Activated CD8-positive, alpha-beta memory T cell treated with anti-CD3 and anti-CD28 coated beads for 4 hours (primary cell): Measurements from ENCODE around the gene ENPP7.

Experiments used
- DNase-seq, 2 donors: peaks; one replicate each; pipeline ENCODE4 v3.0.0-alpha.2; 2020; ENCODE audit warnings: low read depth in 2 of 2

Gene ENPP7

DNA sequence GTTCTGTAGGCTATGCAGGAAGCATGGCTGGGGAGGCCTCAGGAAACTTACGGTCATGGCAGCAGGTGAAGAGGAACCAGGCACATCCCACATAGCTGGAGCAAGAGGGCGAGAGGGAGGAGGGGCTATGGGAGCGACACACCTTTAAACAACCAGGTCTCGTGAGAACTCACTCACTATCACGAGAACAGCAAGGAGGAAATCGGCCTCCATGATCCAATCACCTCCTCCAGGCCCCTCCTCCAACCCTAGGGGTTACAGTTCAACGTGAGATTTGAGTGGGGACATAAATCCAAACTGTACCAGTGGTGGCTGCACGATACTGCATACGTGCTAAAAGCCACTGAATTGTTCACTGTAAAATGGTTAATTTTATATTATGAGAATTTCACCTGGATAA lies 26.1 kb upstream of the ENPP7 start:
- DNase-seq: no peak

DNA sequence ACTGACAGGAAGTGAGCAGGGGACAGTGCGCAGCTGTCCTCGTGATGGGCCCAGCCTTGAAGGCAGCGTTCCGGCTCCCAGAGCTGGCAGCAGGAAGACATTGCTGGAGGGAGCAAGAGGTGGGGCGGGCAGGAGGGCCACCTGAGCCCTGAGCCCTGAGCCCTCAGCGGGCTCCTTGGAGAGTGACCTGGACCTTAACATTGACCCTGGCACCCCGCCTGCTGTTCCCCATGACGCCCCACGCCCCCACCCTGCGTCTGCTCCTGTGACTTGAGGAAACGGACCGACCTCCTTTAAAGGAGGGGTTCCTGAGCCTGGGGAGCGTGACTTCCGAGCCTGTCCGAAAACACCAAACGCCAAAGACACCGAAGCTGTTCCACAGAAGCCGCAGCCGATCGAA lies 25.1 kb upstream of the ENPP7 start:
- no peak for DNase-seq

DNA sequence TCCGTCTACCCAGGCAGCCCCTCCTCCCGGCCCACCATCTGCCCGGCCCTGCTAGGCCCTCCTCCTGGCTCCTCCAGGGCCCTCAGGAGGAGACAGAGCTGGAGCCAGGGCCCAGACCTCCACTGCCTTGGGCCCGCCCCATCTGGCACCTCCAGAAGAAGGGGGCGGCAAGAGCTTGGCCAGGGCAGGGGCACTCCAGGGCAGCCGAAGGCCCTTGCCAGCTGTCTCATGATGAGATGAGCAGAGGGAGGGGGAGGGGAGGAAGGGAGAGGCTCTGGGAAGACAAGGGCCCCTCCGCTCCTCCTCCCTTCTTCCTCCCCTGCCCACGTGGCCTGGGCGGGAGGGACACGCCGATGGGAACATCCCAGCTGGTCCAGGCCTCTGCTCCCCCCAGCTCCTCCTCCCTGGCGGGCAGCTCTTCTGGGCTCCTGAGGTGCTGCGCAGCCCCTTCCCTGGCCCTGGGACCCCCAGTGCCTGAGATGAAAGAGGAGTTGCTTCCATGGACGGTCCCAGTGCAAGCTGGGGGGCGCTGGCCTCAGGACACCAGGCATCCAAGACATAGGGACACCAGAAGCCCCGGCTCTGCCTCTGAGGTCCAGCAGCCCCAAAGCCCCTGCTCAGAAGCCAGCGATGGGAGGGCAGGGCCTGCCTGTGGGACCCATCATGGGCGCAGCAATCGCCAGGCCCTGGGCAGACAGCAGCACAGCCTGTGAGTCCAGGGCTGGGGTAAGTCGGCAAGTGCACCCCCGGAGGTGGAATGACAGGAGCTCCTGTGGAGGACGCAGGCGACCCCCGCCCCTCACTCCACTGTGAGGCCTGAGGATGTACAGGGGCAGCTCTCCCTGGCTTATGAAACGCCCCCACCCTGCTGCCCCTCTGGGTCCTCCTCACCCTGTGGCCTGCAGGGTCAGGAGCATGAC lies 23.6 kb upstream of the ENPP7 start:
- no peak for DNase-seq

DNA sequence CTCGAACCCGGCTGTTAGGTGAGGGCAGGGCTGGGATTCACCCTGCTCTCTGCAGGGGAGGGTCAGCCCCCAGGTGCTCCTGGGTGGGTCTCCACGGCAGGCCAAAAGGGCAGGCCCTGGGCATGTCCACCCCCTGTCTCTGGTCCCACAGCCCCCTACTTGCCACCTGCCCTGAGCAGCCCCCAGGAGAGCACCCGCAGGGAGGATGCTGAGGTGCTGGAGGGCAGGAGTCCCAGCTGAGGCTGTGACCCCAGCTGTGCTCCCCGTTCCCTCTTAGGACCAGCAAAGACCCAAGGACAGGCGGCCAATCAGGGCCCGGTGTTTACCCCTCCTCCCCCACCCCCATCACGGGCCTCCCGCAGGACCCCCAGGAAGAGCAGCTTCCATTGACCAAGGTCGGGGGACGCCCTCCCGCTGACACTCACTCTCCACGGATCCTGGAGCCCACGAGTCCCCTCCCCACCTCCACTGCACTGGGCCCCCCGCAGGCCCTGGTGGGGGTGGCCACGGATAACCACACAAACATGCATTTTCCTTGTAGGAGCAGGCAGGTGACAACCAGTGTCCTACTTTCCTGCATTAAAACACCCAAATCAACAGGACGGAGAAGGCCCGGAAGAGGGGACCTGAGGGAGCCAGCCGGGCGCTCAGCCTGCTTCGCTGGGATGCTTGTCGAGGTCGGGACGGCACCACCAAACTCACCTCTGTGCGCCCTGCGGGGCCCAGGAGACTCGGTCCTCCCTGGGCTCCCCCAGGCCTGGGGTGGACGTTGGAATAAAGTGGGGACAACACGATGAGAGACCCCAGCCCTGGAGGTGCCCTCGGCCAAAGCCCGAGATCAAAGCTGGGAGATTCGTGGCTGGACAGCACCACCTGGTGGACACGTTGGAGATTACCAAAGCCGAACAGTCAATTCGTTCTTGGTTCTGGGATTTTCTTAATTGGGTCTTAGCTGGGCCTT lies 22.5 kb upstream of the ENPP7 start:
- DNase-seq: peak; percentile 25 to 28

DNA sequence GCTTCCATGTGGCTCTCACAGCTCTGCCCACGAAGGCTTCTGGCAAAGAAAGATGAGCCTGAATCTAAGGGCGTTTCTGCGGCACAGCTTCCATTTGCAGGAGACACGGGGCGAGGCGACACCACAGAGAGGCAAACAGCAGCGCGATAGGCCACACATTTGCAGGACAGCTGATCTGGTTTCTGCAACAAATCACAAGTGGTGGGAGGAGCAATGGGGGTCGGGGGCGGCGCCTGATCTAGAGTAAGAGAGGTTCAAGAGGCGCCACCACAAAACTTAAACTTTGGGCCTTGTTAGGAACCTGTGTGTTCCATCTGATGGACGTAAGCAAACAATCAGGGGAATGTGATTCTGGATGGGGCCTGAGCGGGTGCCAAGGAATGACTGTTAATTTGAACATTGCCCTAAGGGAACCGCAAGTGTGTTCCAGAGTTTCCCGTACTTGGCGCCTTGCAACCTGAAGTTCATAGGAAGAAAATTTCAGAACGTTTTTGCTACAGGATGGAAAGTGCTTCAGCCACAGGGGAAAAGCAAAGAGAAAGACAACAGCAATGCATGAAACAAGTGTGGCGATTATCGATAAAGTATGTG lies 18.9 kb upstream of the ENPP7 start:
- DNase-seq: no peak

DNA sequence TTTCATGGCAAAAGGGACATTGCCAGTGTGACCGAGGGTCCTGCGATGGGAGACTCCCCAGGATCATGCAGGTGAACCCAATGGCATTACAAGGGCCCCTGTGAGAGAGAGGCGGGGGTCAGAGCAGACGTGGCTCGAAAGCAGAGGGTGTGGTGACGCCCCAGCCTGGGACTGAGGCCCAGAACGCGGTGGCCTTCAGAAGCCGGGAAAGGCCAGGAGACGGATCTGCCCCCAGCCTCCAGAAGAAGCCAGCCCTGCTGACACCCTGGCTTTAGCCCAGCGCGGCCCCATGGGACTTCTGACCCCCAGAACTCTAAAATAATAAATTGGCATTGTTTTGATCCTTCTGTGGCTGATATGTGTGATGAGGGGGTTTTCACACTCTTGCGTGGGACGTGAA lies 17.4 kb upstream of the ENPP7 start:
- no peak for DNase-seq

DNA sequence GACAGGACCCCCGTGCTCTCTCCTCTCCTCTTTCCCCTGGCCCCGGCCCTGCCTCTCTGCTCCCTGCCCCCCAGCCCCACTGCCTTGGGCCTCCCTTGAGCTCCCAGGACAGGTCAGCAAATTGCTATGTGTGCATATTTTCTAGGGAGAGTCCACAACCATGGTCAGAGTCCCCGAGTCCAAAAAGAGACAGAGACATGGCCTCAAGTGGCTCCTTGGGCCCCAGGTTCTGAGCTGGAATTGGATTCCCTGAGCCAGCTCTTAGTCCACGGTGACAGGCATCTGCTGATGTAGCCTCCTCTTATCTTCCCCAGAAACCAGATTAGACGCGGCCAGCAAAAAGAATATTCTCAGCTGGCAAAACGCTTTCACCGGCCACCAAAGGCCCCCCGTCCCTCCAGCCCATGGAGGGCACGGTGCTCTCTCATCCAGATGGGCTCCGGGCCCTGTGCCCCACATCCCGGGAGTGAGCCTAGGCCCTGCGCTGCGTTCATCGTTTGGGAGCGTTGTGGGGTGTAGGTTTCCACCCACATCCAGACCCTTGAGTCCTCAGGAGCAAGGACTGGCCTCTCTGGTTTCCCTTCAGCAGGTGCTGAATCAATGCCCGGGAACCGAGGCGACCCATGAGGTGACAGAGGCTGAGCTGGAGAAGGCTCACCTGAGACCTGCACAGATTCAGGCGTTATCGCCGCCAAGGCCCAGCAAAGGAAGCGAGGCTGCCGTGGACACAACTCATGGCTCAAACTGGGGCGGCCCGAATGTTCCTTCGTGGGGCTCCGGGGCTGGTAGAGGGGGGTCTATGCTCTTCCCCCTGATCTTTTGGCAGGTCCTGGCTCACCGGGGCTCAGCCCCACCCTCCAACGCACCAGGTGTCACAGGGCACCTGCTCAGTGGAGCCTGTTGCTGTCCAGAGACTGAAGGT lies 16.3 kb upstream of the ENPP7 start:
- DNase-seq: no peak

DNA sequence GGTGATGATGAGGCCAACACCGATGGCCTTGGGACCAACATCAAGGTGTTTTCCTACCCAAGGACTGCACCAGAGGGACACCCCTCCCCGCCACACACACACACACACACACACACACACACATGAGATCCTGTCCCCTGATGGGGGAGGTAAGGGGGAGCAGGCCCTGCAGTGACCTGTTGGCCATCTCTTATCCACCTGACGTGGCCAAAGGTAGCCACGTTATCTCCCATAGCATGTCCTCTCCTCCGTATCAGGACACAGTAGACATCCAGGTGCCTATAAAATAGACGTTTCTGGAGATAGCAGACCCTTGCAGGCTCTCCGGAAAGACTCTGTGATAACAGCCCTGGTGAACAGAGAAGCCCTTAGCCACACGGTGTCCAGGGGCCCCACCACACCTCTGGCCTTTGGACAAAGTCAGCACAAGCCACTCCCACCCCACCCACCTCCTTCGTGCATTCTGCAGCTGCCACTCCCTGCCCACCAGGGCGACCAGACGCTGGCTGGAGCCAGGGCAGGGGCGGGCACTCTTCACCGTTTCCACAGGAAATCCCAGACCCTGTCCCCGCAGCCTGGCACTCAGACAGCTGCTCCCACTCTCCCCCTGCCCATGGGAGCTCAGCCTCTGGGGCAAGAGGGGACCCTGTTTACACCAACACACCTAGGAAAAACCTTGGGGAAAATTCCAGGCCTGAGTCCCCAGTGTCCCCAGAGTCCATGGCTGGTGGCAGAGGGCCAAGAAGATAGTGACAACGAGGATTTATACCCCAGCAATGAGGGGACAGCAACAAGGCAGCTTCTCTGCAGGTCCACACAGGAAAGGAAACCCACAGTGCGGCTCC lies 15.4 kb upstream of the ENPP7 start:
- DNase-seq: no peak

DNA sequence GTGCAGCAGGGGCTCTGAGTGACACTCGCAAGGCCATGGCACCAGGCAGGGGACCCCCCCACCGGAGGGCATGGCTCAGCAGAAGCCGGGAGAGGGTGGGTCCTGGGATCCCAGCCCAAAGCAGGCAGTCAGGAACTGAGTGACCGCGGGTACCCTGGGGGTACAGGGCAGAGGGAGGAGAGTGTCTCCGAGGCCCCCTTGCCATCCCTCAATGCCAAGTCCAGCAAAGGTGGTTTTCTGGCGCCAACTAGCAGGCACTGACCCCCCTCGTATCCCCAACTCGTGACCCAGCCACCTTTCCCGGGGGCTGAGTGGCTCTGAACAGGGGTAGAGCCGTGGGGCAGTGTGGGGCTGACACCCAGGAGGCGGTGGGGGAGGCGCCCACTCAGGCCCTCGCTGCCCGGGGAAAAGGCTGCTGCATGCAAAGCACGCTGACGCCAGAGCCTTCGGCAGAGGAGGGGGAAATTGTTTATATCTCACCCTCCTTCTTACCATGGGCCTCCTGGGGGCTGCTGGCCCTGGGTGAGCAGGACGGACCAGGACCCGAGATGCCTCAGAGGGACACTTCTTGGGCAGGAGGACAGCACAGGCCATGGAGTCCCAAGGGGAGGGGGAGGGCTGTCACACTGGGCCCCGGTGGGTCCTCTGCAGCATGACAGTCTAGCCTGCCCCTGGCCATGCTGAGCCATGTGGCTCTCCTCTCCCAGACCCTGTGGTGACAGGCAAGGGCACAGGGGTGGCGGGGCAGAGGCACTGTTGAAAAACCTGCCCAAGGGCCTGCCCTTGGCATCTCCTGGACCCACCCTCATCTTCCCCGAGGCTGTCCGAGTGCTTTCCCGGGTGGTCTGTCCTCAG lies 14.6 kb upstream of the ENPP7 start:
- DNase-seq: no peak

DNA sequence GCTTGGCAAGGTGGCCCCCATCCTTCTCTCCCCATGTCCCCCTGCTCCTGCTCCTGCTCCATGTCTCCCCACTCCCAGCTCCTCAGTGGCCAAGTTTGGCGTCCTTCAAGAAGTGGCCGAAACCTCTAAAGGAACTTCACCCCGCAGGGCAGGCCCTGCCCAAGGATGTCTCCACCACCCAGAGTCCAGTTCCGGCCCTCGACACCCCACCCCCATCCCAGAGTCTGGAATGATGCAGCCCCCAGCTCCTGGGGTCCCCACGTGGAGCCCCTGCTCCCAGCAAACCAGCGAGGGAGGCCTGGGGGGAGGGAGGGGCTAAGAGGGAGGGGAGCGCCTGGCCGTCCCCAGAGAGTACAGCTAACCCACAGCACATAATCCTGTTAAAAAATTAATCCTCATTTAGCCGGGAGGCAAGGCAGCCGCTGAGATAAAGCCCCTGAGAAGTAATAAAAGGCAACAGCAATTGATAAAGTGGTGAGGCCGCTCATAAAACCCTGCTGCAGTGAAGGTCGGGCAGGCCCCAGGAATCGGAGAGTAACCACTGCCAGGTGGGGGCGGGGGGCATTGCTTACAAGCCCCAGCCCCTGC lies 9.9 kb upstream of the ENPP7 start:
- DNase-seq: no peak

DNA sequence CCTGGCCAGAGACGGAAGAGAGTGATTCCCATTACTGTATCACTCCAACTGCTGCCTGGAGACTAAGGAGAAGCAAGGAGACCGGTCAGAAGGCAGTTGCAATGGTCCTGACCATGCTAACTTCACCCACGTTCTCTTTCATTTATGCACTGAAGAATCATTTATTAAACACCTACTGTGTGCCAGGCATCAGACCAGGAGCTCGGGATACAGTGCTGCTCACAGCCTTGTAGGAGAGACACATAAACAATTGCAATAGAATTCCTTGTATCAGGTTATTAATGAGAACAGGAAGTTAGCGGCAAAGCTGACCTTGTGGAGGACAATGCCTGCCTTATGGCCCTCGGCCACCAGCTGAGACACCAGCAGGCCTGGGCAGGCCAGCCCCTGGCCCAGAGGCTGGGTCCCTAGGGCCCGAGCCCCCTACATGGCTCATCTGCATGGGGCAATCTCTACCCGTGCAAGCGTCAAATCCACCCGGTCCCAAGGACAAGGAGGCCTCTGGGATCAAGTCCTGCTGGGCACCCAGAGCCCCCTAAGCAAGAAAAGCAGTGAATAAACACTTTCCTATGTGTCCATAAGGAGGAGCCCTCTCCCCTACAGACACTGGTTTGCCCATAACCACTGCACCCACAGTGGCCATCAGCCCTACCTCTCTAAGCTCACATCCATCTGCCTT lies 8.6 kb upstream of the ENPP7 start:
- DNase-seq: no peak

DNA sequence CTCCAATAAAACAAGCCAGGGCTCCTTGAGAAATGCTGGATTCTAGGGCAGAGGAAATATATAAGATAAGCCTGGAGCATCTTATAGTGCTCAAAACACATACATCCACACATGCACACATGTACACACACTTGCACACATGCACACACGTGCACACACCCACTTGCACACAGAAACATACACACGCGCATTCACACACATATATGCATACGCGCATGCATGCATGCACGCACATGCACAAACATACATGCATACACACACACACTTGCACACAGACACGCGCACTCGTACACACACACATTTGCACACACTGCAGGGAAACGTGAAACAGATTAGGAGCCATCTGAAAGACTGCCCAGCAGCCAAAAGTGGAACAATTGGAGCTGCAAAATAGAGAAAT lies 8.0 kb upstream of the ENPP7 start:
- no peak for DNase-seq

DNA sequence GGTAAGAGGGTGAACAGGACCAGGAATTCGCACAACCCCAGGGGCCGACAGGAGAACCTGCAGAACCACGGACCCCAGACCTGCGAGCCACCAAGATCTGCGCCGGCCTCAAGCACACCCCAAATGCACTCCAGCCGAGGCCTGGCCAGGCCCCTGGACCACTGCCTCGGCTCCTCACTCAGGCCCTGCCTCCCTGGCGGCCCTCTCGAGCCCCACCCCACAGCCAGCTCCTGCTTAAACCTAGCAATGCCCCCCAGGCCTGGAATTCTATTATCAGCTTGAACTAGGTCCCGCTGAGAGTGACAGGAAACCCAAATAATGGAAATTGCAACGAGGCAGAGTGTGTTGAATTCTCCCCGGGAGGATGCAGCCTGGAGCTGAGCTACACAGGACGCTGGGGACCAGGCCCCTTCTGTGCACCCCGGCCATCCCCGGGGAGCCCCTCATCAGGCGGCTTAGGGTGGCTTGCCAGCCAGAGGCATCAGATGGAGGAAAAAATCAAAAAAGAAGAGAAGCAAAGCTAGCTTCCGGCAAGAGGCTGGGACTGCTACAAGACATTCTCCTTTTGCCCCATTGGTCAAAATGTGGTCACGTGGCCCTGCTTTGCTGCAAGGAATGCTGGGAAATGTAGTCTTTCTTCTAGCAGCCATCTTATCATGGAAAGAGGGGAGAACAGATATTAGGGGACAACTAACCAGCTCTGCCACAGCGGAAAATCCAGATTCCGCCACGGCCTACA lies 2.4 kb upstream of the ENPP7 start:
- DNase-seq: peak; percentile 45 to 68

DNA sequence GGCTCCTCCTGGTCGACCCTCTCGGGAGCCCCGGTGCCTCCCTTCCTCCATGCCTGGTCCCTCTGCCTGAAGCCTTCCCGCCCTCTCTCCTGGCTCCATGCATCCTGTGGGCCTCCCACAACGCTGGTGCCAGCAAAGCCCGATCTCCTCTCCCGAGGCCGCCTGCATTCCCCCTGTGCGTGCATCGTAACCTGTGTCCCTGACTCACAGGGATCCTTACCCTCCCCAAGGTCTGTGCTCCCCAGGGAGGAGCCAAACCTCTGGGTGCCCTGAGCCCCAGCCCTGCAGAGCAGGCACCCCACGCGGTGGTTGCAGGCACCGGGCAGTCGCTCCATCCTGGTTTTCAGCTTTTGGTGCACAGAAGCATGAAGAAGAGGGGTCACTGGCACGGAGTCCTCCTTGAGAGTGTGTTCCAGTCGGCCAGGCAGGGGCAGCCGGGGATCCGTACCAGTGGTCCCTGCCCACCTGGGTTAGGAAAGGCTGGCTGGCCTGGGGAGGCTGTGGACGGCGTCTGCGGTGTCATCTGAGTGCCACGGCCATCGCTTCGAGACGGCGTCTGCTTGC lies 1.8 kb upstream of the ENPP7 start:
- no peak for DNase-seq

DNA sequence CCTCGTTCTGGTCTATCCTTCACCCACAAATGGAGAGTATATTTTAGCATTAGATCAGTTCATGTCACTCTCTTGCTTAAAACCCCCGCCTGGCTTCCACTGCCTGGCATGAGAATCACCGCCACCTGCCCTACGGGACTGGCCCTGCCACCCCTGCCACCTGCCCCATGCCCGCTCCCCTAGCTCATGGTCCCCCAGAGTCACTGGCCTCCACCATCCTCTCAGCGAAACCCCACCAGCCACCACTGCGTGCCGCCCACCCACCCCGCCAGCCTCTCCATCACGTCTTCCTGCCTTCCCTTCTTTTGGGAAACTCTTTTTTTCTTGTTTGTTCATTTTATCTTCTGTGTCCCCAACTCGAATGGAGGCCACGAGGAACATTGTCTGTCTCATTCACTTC lies 982 bp upstream of the ENPP7 start:
- no peak for DNase-seq

DNA sequence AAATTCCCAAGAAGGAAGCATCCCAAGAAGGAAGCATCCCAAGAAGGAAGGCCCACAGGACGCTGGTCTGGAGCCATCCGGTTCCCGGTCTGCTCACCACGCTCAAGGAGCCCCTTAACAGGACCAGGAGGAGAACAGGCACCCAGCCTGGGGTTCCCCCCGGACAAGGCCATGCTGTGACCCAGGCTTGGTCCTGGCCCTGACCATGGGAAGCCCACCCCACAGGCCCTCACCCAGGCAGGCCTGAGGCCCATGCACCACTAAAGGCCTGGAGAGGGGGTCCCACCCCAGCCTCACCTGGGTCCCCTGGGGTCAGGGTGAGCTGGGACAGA lies 340 bp upstream of the ENPP7 start:
- no peak for DNase-seq

DNA sequence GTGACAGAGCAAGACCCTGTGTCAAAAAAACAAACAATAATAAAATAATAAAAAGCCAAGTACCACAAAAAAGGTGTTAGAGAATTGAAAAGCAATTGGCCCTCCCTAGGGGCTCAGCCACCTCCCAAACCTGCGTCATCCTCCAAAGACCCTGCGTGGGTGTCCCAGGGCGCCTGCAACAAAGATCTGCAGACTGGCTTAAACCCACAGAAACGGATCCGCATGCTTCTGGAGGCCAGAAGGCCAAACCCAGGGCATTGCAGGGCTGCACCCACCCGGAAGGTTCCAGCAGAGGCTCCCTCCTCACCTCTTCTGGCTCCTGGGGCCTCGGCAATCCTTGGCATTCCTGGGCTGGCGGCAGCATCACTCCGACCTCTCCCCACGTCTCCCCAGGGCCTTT lies 1.5 kb downstream of the ENPP7 start:
- no peak for DNase-seq
